ENCODE results near the gene FBXL5. TPM values are rescaled to one million over a fixed set of nuclear protein-coding genes. Genes with fewer than 3 reads are reported as not detected.

FBXL5 gene
- total RNA-seq, 1 experiment from 2014 or later = 69.6 TPM

- Mint-ChIP-seq H3K36me3 (peaks cover 27% of the 10 kb centered on the region), H3K4me3 (no peak overlapping the region), H3K4me1 (no peaks in the 10 kb centered on the region), H3K9me3 (no peaks in the 10 kb centered on the region), H3K27ac (no peak overlapping the region), H3K27me3 (ENCODE audit: low read depth) (no peaks in the 10 kb centered on the region)
- DNase-seq (ENCODE audit: low spot score) (no peak), ATAC-seq (no peak)
- CTCF ChIA-PET = no interaction called here
- POLR2A ChIA-PET = no interaction called here
- TF ChIP-seq NR1H2 (CRISPR knock-in tag; IDR thresholded peaks at IDR 0.05) (no peak), MXD4 (CRISPR knock-in tag; IDR thresholded peaks at IDR 0.05; ENCODE audit: borderline replicate concordance) (no peak), ZNF219 (CRISPR knock-in tag; IDR thresholded peaks at IDR 0.05; ENCODE audit: borderline replicate concordance) (no peak), NFYB (CRISPR knock-in tag; conservative IDR thresholded peaks at IDR 0.05; ENCODE audit: low read depth) (no peak), ERG (CRISPR knock-in tag; IDR thresholded peaks at IDR 0.05) (no peak), GRHL2 (CRISPR knock-in tag; IDR thresholded peaks at IDR 0.05; ENCODE audit: insufficient replicate concordance, severe bottlenecking) (no peak), NR3C1 (CRISPR knock-in tag; conservative IDR thresholded peaks at IDR 0.05; ENCODE audit: low read depth) (no peak), ZNF671 (CRISPR knock-in tag; IDR thresholded peaks at IDR 0.05) (no peak), HMGXB4 (CRISPR knock-in tag; IDR thresholded peaks at IDR 0.05) (no peak), ZNF138 (CRISPR knock-in tag; conservative IDR thresholded peaks at IDR 0.05) (no peak), GABPB1 (CRISPR knock-in tag; IDR thresholded peaks at IDR 0.05) (no peak), ZNF121 (CRISPR knock-in tag; IDR thresholded peaks at IDR 0.05) (no peak), ZNF396 (CRISPR knock-in tag; IDR thresholded peaks at IDR 0.05; ENCODE audit: borderline replicate concordance) (no peak)
- TF ChIP-seq, protein P1, sequence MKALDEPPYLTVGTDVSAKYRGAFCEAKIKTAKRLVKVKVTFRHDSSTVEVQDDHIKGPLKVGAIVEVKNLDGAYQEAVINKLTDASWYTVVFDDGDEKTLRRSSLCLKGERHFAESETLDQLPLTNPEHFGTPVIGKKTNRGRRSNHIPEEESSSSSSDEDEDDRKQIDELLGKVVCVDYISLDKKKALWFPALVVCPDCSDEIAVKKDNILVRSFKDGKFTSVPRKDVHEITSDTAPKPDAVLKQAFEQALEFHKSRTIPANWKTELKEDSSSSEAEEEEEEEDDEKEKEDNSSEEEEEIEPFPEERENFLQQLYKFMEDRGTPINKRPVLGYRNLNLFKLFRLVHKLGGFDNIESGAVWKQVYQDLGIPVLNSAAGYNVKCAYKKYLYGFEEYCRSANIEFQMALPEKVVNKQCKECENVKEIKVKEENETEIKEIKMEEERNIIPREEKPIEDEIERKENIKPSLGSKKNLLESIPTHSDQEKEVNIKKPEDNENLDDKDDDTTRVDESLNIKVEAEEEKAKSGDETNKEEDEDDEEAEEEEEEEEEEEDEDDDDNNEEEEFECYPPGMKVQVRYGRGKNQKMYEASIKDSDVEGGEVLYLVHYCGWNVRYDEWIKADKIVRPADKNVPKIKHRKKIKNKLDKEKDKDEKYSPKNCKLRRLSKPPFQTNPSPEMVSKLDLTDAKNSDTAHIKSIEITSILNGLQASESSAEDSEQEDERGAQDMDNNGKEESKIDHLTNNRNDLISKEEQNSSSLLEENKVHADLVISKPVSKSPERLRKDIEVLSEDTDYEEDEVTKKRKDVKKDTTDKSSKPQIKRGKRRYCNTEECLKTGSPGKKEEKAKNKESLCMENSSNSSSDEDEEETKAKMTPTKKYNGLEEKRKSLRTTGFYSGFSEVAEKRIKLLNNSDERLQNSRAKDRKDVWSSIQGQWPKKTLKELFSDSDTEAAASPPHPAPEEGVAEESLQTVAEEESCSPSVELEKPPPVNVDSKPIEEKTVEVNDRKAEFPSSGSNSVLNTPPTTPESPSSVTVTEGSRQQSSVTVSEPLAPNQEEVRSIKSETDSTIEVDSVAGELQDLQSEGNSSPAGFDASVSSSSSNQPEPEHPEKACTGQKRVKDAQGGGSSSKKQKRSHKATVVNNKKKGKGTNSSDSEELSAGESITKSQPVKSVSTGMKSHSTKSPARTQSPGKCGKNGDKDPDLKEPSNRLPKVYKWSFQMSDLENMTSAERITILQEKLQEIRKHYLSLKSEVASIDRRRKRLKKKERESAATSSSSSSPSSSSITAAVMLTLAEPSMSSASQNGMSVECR (CRISPR knock-in tag; IDR thresholded peaks at IDR 0.05; ENCODE audit: borderline replicate concordance) = no peak
These were observed 13.6 kb upstream of the FBXL5 start for GRCh38 chr4:15668566-15669435.

DNA sequence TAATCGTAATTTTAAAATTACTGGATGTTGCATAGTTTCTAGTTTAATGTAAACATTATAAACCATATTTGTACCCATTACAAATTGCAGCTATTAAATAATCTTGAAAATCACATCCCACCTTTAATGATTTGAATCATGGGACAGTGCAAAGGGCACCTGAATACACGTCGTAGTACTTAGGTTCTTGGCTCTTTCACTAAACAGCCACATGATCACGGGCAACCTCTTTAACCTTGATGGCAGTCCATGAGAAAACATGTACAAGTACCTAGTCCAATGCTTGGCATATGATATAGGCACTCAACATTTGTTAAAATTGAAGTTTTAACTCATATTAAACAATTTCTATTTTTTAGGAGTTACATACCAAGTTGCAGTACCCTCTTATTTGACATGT is 11.8 kb upstream of the FBXL5 start:
- ChIA-PET CTCF (interaction anchor here (0.7 kb wide), 1 partner anchor 10 kb away, joined by 3 read pairs; no protein-coding TSS in a partner anchor), POLR2A (no interaction called here)
- Mint-ChIP-seq H3K4me3 (no peak overlapping the region), H3K27me3 (ENCODE audit: low read depth) (no peaks in the 10 kb centered on the region), H3K9me3 (no peaks in the 10 kb centered on the region), H3K36me3 (peaks cover 27% of the 10 kb centered on the region), H3K27ac (no peak overlapping the region), H3K4me1 (no peaks in the 10 kb centered on the region)
- ATAC-seq (no peak), DNase-seq (ENCODE audit: low spot score) (no peak)
- TF ChIP-seq SMAD4 (CRISPR knock-in tag; IDR thresholded peaks at IDR 0.05) = no peak
- no peak for TF ChIP-seq SMAD3 (CRISPR knock-in tag; IDR thresholded peaks at IDR 0.05; ENCODE audit: borderline replicate concordance)
- TF ChIP-seq ZMAT4 (CRISPR knock-in tag; IDR thresholded peaks at IDR 0.05) = no peak
- TF ChIP-seq, protein P2, sequence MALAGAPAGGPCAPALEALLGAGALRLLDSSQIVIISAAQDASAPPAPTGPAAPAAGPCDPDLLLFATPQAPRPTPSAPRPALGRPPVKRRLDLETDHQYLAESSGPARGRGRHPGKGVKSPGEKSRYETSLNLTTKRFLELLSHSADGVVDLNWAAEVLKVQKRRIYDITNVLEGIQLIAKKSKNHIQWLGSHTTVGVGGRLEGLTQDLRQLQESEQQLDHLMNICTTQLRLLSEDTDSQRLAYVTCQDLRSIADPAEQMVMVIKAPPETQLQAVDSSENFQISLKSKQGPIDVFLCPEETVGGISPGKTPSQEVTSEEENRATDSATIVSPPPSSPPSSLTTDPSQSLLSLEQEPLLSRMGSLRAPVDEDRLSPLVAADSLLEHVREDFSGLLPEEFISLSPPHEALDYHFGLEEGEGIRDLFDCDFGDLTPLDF (CRISPR knock-in tag; IDR thresholded peaks at IDR 0.05) = no peak
- TF ChIP-seq ZNF138 (CRISPR knock-in tag; conservative IDR thresholded peaks at IDR 0.05) = no peak
- no peak for TF ChIP-seq ZNF263 (CRISPR knock-in tag; IDR thresholded peaks at IDR 0.05; ENCODE audit: low read depth)
- no peak for TF ChIP-seq NFE2L1 (CRISPR knock-in tag; IDR thresholded peaks at IDR 0.05)
- no peak for TF ChIP-seq SP1 (CRISPR knock-in tag; conservative IDR thresholded peaks at IDR 0.05)
- TF ChIP-seq E2F4 (CRISPR knock-in tag; IDR thresholded peaks at IDR 0.05; ENCODE audit: borderline replicate concordance, low read depth) = no peak
- no peak for TF ChIP-seq TEAD4 (CRISPR knock-in tag; IDR thresholded peaks at IDR 0.05)
